LNCaP clone FGC (cell line): Measurements from ENCODE around the gene CDH19.

ENCODE experiments used
- DNase-seq: peaks from one replicate; pipeline ENCODE4 v3.0.0-alpha.2; 2011; ENCODE audit warnings: low read depth
- H3K4me3 ChIP-seq: 2 replicates; pipeline ENCODE4 v1.5.1; 2011; ENCODE audit warnings: mild to moderate bottlenecking, low read depth, low read length, control low read depth
- CTCF ChIP-seq: IDR thresholded peaks from 2 replicates; pipeline ENCODE4 v1.5.1; 2012; ENCODE audit warnings: mild to moderate bottlenecking; ENCODE audit not compliant: control insufficient read depth, insufficient read depth; ENCODE audit errors: extremely low read depth

The CDH19 gene

GRCh38 chr18:66603941-66604627, at the start of gene CDH19:
TSS of gene CDH19 (minus strand) at chr18:66604090. CDS start at chr18:66572204, 31,886 bp downstream.
- no peak for DNase-seq
- no peak for TF ChIP-seq CTCF
- no peak within 1 kb of the TSS for H3K4me3 ChIP-seq

GRCh38 chr18:66647671-66648070, 43.8 kb upstream of the CDH19 start:
- no peak overlapping the region for H3K4me3 ChIP-seq
- TF ChIP-seq CTCF: no peak
- DNase-seq: no peak

- H3K4me3 ChIP-seq: no peak overlapping the region
- TF ChIP-seq CTCF: no peak
- no peak for DNase-seq
Observed at GRCh38 chr18:66646609-66647008, 42.7 kb upstream of the CDH19 start.

GRCh38 chr18:66645983-66646382, 42.1 kb upstream of the CDH19 start:
- no peak for DNase-seq
- no peak overlapping the region for H3K4me3 ChIP-seq
- TF ChIP-seq CTCF: no peak

GRCh38 chr18:66641056-66641455, 37.2 kb upstream of the CDH19 start:
- no peak overlapping the region for H3K4me3 ChIP-seq
- no peak for DNase-seq
- TF ChIP-seq CTCF: no peak

- H3K4me3 ChIP-seq: no peak overlapping the region
- no peak for DNase-seq
- no peak for TF ChIP-seq CTCF
Observed at GRCh38 chr18:66640431-66640830, 36.5 kb upstream of the CDH19 start.
